Caco-2 (cell line): ENCODE measurements around the gene CPLX1. TPM values are rescaled to one million over a fixed set of nuclear protein-coding genes. Genes with fewer than 3 reads are reported as not detected.

Experiments
- BruUV-seq: library from RNA; stranded (reverse); fragments of 400-500 nt; replicated peaks from 2 replicates; lab custom pipeline; 2021; lab: Mats Ljungman, UMichigan
- CTCF ChIA-PET: fragments of 300-600 bp; sonication (Branson Sonifier 250); formaldehyde crosslinking; loops from one replicate; lab custom pipeline; 2022; ENCODE audit warnings: antibody characterized with exemption; lab: Charles Lee
- POLR2A ChIA-PET: fragments of 300-600 bp; sonication (Branson Sonifier 250); formaldehyde crosslinking; loops from one replicate; lab custom pipeline; 2022; ENCODE audit warnings: antibody characterized with exemption; lab: Charles Lee
- DNase-seq, 2 experiments: peaks; one replicate each; pipeline versions ENCODE4 v3.0.0 to v3.0.0-alpha.2; 2020 to 2022
- H3K27me3 ChIP-seq: replicated peaks from 2 replicates; pipeline ENCODE4 v1.6.0; 2011; ENCODE audit warnings: low read length; ENCODE audit not compliant: control insufficient read depth, insufficient read depth
- H3K36me3 ChIP-seq: 2 replicates; pipeline ENCODE4 v1.5.1; 2011; ENCODE audit warnings: low read length; ENCODE audit not compliant: control insufficient read depth, insufficient read depth
- H3K4me1 ChIP-seq: fragments of 250-450 bp; sonication (Bioruptor Pico); 2 replicates; pipeline ENCODE4 v1.5.1; 2020; ENCODE audit warnings: mild to moderate bottlenecking
- H3K4me3 ChIP-seq: 2 replicates; pipeline ENCODE4 v1.5.1; 2011; ENCODE audit warnings: low read depth, mild to moderate bottlenecking, control low read depth, low read length
- H3K9me3 ChIP-seq: fragments of 250-450 bp; sonication (Bioruptor Pico); 2 replicates; pipeline ENCODE4 v1.5.1; 2020; ENCODE audit warnings: mild to moderate bottlenecking, moderate library complexity
- H3K27ac Mint-ChIP-seq: one replicate; pipeline ENCODE4 v1.8.0; 2022; ENCODE audit warnings: mixed read lengths; ENCODE audit not compliant: unreplicated experiment
- H3K27me3 Mint-ChIP-seq: one replicate; pipeline ENCODE4 v1.8.0; 2022; ENCODE audit warnings: mixed read lengths; ENCODE audit not compliant: insufficient read depth, unreplicated experiment
- H3K36me3 Mint-ChIP-seq: one replicate; pipeline ENCODE4 v1.8.0; 2022; ENCODE audit warnings: mild to moderate bottlenecking, mixed read lengths; ENCODE audit not compliant: insufficient read depth, unreplicated experiment
- H3K4me1 Mint-ChIP-seq: one replicate; pipeline ENCODE4 v1.8.0; 2022; ENCODE audit warnings: low read depth, mixed read lengths; ENCODE audit not compliant: unreplicated experiment
- H3K4me3 Mint-ChIP-seq: one replicate; pipeline ENCODE4 v1.8.0; 2022; ENCODE audit warnings: mild to moderate bottlenecking, moderate library complexity, mixed read lengths; ENCODE audit not compliant: unreplicated experiment
- H3K9me3 Mint-ChIP-seq: one replicate; pipeline ENCODE4 v1.8.0; 2022; ENCODE audit warnings: mixed read lengths; ENCODE audit not compliant: unreplicated experiment
- CTCF ChIP-seq, 2 experiments: fragments of 200-600 bp in 1 of 2; IDR thresholded peaks; 1 replicate in 1 of 2; 2 replicates in 1 of 2; pipeline versions ENCODE4 v1.5.1 to v1.8.0; 2011 to 2022; ENCODE audit warnings: antibody characterized with exemption in 1 of 2, control low read depth in 1 of 2, inconsistent platforms in 1 of 2, low read depth in 1 of 2, low read length in 1 of 2, mild to moderate bottlenecking in 1 of 2, moderate library complexity in 1 of 2; ENCODE audit not compliant: insufficient read depth in 1 of 2, severe bottlenecking in 1 of 2, unreplicated experiment in 1 of 2
- intact Hi-C: fragments of 100-400 bp; cut with micrococcal nuclease; formaldehyde crosslinking; loops from one replicate; pipeline ENCODE4 v1.10.0; 2022; ENCODE audit not compliant: unreplicated experiment
- total RNA-seq: library from RNA; stranded (reverse); gene quantifications from 2 replicates; pipeline ENCODE4 v1.2.3, GENCODE V29; 2022

The CPLX1 gene
- total RNA-seq, 1 experiment from 2014 or later = 20.9 TPM

- no peaks in the 10 kb centered on the region for H3K27me3 Mint-ChIP-seq
- H3K4me3 Mint-ChIP-seq = no peak overlapping the region
- no peaks in the 10 kb centered on the region; the same call in 1 of the 2 replicates for H3K36me3 ChIP-seq
- H3K27ac Mint-ChIP-seq = no peak overlapping the region
- no TSS peak for BruUV-seq
- POLR2A ChIA-PET = no interaction called here
- no peak overlapping the region for H3K4me3 ChIP-seq
- CTCF ChIA-PET = no interaction called here
- no peaks in the 10 kb centered on the region for H3K4me1 Mint-ChIP-seq
- no peaks in the 10 kb centered on the region for H3K4me1 ChIP-seq
- no peak for TF ChIP-seq CTCF (IDR thresholded peaks at IDR 0.05; ENCODE audit: insufficient read depth in 1 of 2, low read depth in 1 of 2, low read length in 1 of 2, severe bottlenecking in 1 of 2, unreplicated experiment in 1 of 2)
- no peaks in the 10 kb centered on the region for H3K9me3 Mint-ChIP-seq
- DNase-seq = no peak
- intact Hi-C loops = no loop called here
- H3K36me3 Mint-ChIP-seq = peaks cover 27% of the 10 kb centered on the region
- no peaks in the 10 kb centered on the region for H3K27me3 ChIP-seq
- H3K9me3 ChIP-seq = no peaks in the 10 kb centered on the region
These were observed 22.4 kb upstream of the CPLX1 start for GRCh38 chr4:848307-848691.

GRCh38 chr4:845836-846251, 19.9 kb upstream of the CPLX1 start:
- Histone ChIP-seq H3K27me3 (no peaks in the 10 kb centered on the region), H3K4me3 (no peak overlapping the region), H3K4me1 (no peaks in the 10 kb centered on the region), H3K9me3 (no peaks in the 10 kb centered on the region), H3K36me3 (no peaks in the 10 kb centered on the region; the same call in 1 of the 2 replicates)
- no peaks in the 10 kb centered on the region for H3K4me1 Mint-ChIP-seq
- ChIA-PET CTCF (no interaction called here), POLR2A (no interaction called here)
- H3K36me3 Mint-ChIP-seq = peaks cover 9% of the 10 kb centered on the region
- no peak overlapping the region for H3K4me3 Mint-ChIP-seq
- no peak for DNase-seq
- BruUV-seq = no TSS peak
- no peak overlapping the region for H3K27ac Mint-ChIP-seq
- peaks cover 13% of the 10 kb centered on the region for H3K9me3 Mint-ChIP-seq
- no peak for TF ChIP-seq CTCF (IDR thresholded peaks at IDR 0.05; ENCODE audit: insufficient read depth in 1 of 2, low read depth in 1 of 2, low read length in 1 of 2, severe bottlenecking in 1 of 2, unreplicated experiment in 1 of 2)
- intact Hi-C loops = no loop called here
- no peaks in the 10 kb centered on the region for H3K27me3 Mint-ChIP-seq

DNA sequence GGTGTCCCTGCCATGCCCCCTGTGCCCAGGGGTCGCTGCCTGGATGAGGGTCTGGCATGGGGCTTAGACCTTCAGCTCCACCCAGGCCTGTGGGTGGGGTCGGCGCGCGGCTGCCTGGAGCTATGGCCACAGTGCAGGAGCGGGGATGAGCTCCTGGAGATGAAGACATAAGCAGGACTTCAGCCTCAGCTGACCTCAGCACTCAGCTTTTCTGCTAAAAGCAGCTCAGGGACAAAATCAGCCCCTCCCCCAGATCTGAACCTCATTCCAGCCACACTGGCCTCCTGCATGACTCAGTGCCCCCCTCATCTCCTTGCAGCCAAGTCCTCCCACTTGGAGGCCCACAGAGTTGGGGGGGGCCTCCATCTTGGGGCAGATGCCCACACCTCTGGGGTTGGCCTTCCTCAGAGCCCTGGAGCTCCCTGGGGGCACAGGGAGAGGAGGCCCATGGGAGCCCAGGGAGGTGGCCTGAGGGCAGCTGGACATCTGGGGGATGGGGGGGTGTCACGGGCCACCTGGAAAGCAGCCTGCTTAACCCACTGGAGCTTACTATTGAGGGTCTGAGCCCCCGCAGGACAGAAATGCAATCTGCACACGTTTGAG, 19.4 kb upstream of the CPLX1 start:
- peaks cover 5% of the 10 kb centered on the region for H3K36me3 Mint-ChIP-seq
- BruUV-seq = no TSS peak
- no peak overlapping the region for H3K27ac Mint-ChIP-seq
- Histone ChIP-seq H3K4me1 (no peaks in the 10 kb centered on the region), H3K4me3 (no peak overlapping the region), H3K36me3 (no peaks in the 10 kb centered on the region; the same call in 1 of the 2 replicates), H3K9me3 (no peaks in the 10 kb centered on the region), H3K27me3 (no peaks in the 10 kb centered on the region)
- CTCF ChIA-PET = no interaction called here
- peaks cover 18% of the 10 kb centered on the region for H3K9me3 Mint-ChIP-seq
- no peak for TF ChIP-seq CTCF (IDR thresholded peaks at IDR 0.05; ENCODE audit: insufficient read depth in 1 of 2, low read depth in 1 of 2, low read length in 1 of 2, severe bottlenecking in 1 of 2, unreplicated experiment in 1 of 2)
- H3K27me3 Mint-ChIP-seq = no peaks in the 10 kb centered on the region
- no peak for DNase-seq
- intact Hi-C loops = no loop called here
- no peak overlapping the region for H3K4me3 Mint-ChIP-seq
- no peaks in the 10 kb centered on the region for H3K4me1 Mint-ChIP-seq
- POLR2A ChIA-PET = no interaction called here
